Osteoblast (primary cell): ENCODE data around the gene ADARB2. TPM values are rescaled to one million over a fixed set of nuclear protein-coding genes. Genes with fewer than 3 reads are reported as not detected.

ENCODE experiments used
- DNase-seq: peaks from one replicate; pipeline ENCODE4 v3.0.0; 2011; ENCODE audit warnings: low spot score, mixed read lengths; ENCODE audit not compliant: insufficient read length; ENCODE audit errors: missing footprints
- H2AFZ ChIP-seq: 2 replicates; pipeline ENCODE4 v1.6.0; 2011; ENCODE audit warnings: mild to moderate bottlenecking, low read length
- H3K27ac ChIP-seq: 2 replicates; pipeline ENCODE4 v1.5.1; 2011; ENCODE audit warnings: mild to moderate bottlenecking, low read depth, low read length, moderate library complexity
- H3K27me3 ChIP-seq: 2 replicates; pipeline ENCODE4 v1.6.0; 2012; ENCODE audit warnings: mild to moderate bottlenecking, control low read depth, inconsistent platforms, low read length, moderate library complexity; ENCODE audit not compliant: insufficient read depth
- H3K36me3 ChIP-seq: 2 replicates; pipeline ENCODE4 v1.5.1; 2011; ENCODE audit warnings: mild to moderate bottlenecking, low read length, control low read depth, moderate library complexity; ENCODE audit not compliant: insufficient read depth
- H3K4me1 ChIP-seq: 2 replicates; pipeline ENCODE4 v1.5.1; 2011; ENCODE audit warnings: mild to moderate bottlenecking, low read length, control low read depth, moderate library complexity; ENCODE audit not compliant: insufficient read depth
- H3K4me2 ChIP-seq: 2 replicates; pipeline ENCODE4 v1.6.0; 2011; ENCODE audit warnings: mild to moderate bottlenecking, low read length; ENCODE audit not compliant: insufficient read depth
- H3K4me3 ChIP-seq: fragments of 200-600 bp; sonication (generic); 3 replicates; pipeline ENCODE4 v1.5.1; 2012; ENCODE audit warnings: mild to moderate bottlenecking, low read length, inconsistent platforms; ENCODE audit not compliant: insufficient read depth
- H3K79me2 ChIP-seq: 2 replicates; pipeline ENCODE4 v1.6.0; 2012; ENCODE audit warnings: mild to moderate bottlenecking, low read length, control low read depth, inconsistent platforms; ENCODE audit not compliant: insufficient read depth
- H3K9me3 ChIP-seq: 2 replicates; pipeline ENCODE4 v1.5.1; 2011; ENCODE audit warnings: low read depth, low read length, control low read depth
- H4K20me1 ChIP-seq: 2 replicates; pipeline ENCODE4 v1.6.0; 2012; ENCODE audit warnings: mild to moderate bottlenecking, low read length, control low read depth; ENCODE audit not compliant: insufficient read depth
- CTCF ChIP-seq: IDR thresholded peaks from 2 replicates; pipeline ENCODE4 v1.5.1; 2011; ENCODE audit warnings: mild to moderate bottlenecking, low read depth, low read length, moderate library complexity; ENCODE audit errors: extremely low read depth
- total RNA-seq: library from RNA; depleted of rRNA; stranded (reverse); fragments of >200 nt; gene quantifications from 2 replicates; pipeline ENCODE4 v1.2.3, GENCODE V29; 2012

ADARB2 gene
- total RNA-seq, 1 donor: not detected

GRCh38 chr10:1529806-1530413, 207.4 kb downstream of the ADARB2 start:
- Histone ChIP-seq H2AFZ (no peak overlapping the region), H4K20me1 (no peaks in the 10 kb centered on the region), H3K9me3 (peaks cover 3% of the 10 kb centered on the region), H3K4me3 (no peak overlapping the region), H3K4me1 (no peaks in the 10 kb centered on the region), H3K27me3 (no peaks in the 10 kb centered on the region), H3K79me2 (no peaks in the 10 kb centered on the region), H3K36me3 (no peaks in the 10 kb centered on the region), H3K27ac (no peak overlapping the region), H3K4me2 (no peak overlapping the region)
- no peak for TF ChIP-seq CTCF
- DNase-seq: peak; percentile 42

- no peak overlapping the region for H3K4me2 ChIP-seq
- H4K20me1 ChIP-seq: no peaks in the 10 kb centered on the region
- no peak overlapping the region for H2AFZ ChIP-seq
- no peaks in the 10 kb centered on the region for H3K4me1 ChIP-seq
- H3K27ac ChIP-seq: no peak overlapping the region
- no peaks in the 10 kb centered on the region for H3K27me3 ChIP-seq
- H3K36me3 ChIP-seq: no peaks in the 10 kb centered on the region
- TF ChIP-seq CTCF: no peak
- H3K79me2 ChIP-seq: no peaks in the 10 kb centered on the region
- no peak overlapping the region for H3K4me3 ChIP-seq
- H3K9me3 ChIP-seq: peaks cover 3% of the 10 kb centered on the region
- DNase-seq: peak; percentile 36
These were observed 209.4 kb downstream of the ADARB2 start for GRCh38 chr10:1527951-1528350.

GRCh38 chr10:1526436-1527055, 210.8 kb downstream of the ADARB2 start:
- Histone ChIP-seq H3K4me1 (no peaks in the 10 kb centered on the region), H3K4me2 (no peak overlapping the region), H3K79me2 (no peaks in the 10 kb centered on the region), H3K9me3 (peaks cover 3% of the 10 kb centered on the region), H3K4me3 (no peak overlapping the region), H4K20me1 (no peaks in the 10 kb centered on the region), H3K27ac (no peak overlapping the region), H3K27me3 (no peaks in the 10 kb centered on the region), H2AFZ (no peak overlapping the region), H3K36me3 (no peaks in the 10 kb centered on the region)
- TF ChIP-seq CTCF: no peak
- peak; percentile 21 for DNase-seq

- no peaks in the 10 kb centered on the region for H3K27me3 ChIP-seq
- no peaks in the 10 kb centered on the region for H3K4me1 ChIP-seq
- no peaks in the 10 kb centered on the region for H4K20me1 ChIP-seq
- no peaks in the 10 kb centered on the region for H3K36me3 ChIP-seq
- H3K4me2 ChIP-seq: no peak overlapping the region
- H2AFZ ChIP-seq: no peak overlapping the region
- no peak overlapping the region for H3K4me3 ChIP-seq
- TF ChIP-seq CTCF: no peak
- H3K79me2 ChIP-seq: no peaks in the 10 kb centered on the region
- H3K27ac ChIP-seq: no peak overlapping the region
- peaks cover 3% of the 10 kb centered on the region for H3K9me3 ChIP-seq
- DNase-seq: no peak
These were observed 211.8 kb downstream of the ADARB2 start for GRCh38 chr10:1525354-1526162.
